ENCODE measurements around the gene STRADA.
A peak's percentile ranks its signal among the peaks of the same experiment; 100 is the strongest.

The STRADA gene

DNA sequence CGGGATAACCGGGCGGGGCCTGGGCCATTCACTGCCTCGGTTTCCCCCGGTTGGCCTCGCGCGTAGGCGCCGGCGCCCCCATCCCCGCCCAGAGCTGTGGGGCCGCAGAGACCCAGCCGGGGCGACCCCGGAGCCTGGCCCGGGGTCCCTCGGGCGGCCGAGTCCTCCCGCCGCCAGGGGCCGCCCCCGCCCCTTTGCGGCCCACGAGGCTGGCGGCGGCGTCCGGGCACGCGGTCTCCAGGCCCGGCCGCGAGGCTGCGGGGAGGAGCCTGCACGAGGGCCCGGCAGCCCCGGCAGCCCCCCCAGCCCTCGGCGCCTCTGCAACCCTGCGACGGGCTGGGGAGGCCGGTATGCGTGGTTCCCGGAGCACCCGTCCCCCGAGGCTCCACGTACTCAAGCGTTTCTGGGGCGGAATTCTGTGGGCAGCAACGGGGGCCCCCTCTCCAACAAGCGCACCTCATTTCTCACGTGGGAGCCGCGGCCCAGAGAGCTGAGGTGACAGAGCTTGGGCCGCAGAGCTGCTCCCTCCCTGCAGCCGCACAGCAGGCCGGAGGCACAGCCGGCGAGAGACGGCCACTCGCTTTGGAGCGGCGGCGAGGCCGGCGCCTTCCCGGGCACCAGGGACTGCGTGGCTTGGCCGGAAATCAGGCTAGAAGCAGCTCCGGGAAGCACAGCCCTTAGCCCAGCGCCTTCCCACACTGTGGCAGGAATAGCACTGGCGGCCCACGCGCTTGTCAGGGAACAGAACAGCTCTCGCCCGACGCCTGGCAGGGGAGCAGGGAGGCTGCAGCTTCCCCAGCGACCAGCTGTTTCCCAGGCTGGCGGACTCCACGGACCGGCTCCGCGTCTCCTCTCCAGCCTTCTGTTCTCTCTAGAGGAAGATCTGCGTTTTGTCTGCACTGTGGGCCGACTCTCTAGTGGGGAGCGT, 40.8 kb downstream of the STRADA start:
- DNase-seq = peak; percentile 37 to 45

GRCh38 chr17:63699638-63700527, 41.7 kb downstream of the STRADA start, which contains the start of gene LIMD2:
TSS of gene LIMD2 (minus strand) at chr17:63700125. CDS start at chr17:63699298, 827 bp downstream.
- peak; percentile 82 for DNase-seq

DNA sequence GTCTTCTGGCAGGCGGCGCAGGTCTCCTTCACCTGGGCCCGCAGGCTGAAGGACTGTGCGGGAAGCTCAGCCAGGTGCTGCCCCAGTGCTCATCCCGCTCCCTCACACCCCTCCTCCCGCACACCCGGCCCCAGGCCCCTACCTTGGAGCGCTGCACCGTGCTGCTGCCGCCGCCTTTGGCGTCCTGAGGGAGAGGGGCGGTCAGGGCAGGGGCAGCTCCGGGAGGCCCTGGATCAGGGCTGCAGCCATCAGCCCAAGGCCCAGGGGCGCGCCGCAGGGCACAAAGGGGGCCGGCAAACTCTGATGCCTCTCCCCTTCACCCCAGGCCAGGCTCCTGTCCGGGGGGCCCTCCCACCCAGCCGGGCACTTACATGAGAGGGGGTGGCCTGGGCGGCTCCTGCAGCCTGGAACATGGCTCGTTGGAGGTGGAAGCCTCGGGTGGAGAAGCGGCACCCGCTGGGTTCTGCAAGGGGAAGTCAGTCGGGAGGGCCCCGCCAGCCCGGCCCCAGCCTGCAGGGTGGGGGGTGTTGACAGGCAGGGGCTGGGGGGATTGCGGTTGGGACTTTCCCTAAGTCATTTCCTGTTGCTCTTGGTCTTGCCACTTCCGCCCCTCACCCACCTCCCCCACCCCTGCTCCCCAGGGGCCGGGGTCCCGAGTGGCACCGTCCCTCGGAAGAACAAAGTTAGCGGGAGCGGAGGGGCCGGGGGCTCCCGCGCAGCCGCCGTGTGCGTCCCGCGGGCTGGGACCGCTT, 42.5 kb downstream of the STRADA start:
- peak; percentile 74 for DNase-seq

- peak; percentile 30 to 40 for DNase-seq
These were observed 43.2 kb downstream of the STRADA start for GRCh38 chr17:63698381-63698885.

- DNase-seq = peak; percentile 75 to 76
These were observed 44.0 kb downstream of the STRADA start for GRCh38 chr17:63697341-63698286.

DNA sequence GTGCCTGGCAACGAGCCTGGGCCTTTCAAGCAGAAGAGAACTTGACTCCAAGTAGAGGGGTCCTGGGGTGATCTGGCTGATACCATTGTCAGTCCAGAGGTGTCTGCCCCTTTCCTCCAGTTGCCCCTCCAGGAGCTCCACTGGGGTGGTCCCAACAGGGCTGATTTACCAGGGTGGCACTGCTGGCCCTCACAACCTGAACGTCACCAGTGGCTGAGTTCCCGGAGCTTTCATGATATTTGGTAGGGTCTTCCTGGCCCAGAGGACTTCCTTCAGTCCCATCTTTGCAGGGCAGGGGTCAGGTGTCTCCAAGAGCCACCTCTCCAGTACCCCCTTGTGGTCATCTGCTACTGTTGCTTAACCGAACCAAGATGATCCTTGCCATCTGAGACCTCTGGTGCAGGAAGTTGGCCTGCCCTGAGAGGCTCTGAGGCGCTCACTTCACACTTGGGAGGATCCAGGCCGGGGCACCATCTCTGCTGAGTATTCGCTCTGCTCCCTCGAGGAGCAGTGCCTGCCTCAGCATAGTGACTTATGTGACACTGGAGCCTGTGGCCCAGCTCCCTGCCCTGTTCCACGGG, 45.1 kb downstream of the STRADA start:
- no peak for DNase-seq

GRCh38 chr17:63695889-63696288, 45.7 kb downstream of the STRADA start:
- no peak for DNase-seq

- DNase-seq = no peak
These were observed 46.4 kb downstream of the STRADA start for GRCh38 chr17:63694950-63695773.

DNA sequence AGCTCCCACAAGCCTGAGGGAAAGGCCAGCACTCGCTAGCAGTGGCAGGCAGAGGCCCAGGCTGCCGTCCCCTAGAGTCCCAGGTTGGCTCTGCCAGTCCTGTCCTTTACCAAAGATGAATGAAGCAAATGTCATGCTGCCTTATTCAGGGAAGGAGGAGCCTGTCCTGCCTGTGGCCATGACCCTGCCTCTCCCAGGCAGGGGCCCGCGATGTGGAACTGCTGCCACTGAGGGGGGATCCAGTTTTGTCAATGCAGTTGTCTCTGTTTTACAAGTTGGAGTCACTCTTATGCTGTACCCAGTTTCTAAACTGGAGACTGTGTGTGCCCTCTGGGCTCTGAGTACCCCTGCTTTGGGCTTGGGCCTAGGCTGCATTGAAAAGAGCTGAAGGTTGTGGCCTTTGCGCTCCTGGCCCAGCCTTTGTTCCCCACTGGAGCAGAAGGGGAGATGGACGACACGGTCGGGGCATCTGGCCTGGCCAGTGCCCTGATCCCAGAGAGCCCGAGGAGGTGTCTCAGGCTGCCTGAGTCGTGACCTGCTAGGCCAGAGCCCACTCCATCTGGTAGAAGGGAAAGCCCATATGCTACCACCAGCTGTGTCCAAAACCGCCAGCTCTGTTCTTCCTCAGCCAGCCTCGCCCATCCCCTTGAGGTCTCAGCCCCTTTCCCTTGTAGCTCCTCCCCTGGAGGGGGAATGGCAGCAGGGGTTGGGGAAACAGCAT, 47.2 kb downstream of the STRADA start:
- no peak for DNase-seq

- no peak for DNase-seq
These were observed 48.0 kb downstream of the STRADA start for GRCh38 chr17:63693411-63694113.

- no peak for DNase-seq
These were observed 49.3 kb downstream of the STRADA start for GRCh38 chr17:63692195-63692816.

- DNase-seq = no peak
These were observed 52.1 kb downstream of the STRADA start for GRCh38 chr17:63689479-63689878.

DNA sequence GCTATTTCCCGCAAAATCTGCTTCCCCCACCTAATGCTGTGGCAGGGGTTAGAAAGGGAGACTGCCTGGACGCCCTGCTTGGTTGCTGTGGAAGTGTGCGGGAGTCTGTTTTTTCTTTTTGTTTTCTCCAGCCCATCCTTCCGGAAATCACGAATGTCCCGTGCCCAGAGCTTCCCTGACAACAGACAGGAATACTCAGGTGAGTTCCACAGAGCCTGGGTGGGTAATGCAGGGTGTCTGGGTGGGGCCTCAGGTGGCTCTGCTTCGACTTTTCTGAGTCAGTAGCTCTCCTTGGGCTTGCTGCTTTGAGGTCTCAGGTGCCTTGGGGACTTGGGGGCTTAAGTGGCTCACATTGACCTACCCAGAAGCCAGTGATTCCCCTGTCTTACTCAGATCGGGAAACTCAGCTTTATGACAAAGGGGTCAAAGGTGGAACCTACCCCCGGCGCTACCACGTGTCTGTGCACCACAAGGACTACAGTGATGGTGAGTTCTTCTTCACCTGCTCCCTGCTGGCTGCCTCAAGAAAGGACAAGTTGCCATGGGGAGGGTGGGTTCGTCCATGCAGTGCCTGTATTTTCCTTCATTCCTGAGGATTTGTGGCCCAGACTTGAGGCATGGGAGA, 53.1 kb downstream of the STRADA start:
- DNase-seq = no peak

DNA sequence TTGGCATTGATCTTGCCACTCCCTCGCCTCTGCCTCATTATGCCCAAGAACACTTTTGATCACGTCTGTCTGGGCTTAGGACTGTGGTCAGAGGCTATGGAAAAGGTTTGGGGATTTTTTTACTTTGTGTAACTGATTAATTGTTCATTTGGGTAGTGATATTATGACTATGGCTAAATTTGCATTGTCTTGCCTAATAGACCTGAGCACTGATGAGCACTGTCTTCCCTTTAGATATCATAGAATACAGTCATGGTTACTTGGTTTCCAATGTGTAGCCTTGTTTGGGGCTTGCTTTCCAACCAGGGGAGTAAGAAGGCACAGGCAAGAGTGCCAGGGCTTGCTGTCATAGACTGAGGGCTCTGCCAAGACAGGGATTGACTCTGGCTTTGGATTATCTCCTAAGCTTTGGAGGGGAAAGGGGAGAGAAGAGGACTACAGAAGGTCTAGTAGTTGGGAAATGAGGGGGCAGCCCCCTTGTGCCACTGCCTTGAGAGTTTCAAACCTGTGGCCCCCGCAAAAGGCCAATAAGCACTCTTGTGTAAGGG, 55.4 kb downstream of the STRADA start:
- DNase-seq = no peak

DNA sequence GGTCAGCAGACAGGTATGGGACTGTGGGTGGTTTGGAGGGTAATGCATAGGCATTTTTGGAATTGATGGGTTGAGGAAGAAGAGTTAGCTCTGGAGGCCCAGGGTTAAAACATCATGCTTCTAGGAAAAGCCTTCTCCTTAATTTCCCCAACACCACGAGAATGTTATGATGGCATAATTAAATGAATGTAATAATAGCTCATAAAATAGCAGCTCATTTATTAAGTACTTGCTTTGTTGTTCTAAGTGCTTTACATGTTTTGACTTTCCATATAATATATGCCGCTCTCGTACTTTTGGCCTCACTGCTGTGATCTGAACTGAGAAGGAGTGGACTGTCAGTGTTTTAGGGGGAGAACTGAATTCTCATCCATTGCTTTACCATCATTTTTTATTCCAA, 56.0 kb downstream of the STRADA start:
- DNase-seq = no peak

- no peak for DNase-seq
These were observed 56.6 kb downstream of the STRADA start for GRCh38 chr17:63685041-63685440.

GRCh38 chr17:63682981-63683380, 58.6 kb downstream of the STRADA start:
- DNase-seq = no peak

All from activated CD4-positive, alpha-beta T cell treated with anti-CD3 and anti-CD28 coated beads, Interleukin-2, amount 50 U/mL, for 4 hours (primary cell).